Measurements from ENCODE around the gene MRPL41. TPM values are rescaled to one million over a fixed set of nuclear protein-coding genes. Genes with fewer than 3 reads are reported as not detected.
A peak's percentile ranks its signal among the peaks of the same experiment; 100 is the strongest.
"Not testable (repeated sequence)": the region's sequence is repeated elsewhere in the genome, so short reads cannot be mapped to it uniquely, and the experiment has no call there.

The MRPL41 gene
- polyA plus RNA-seq, 6 donors from 2014 or later: 13.7 to 21.6 (median 19.9) TPM

DNA sequence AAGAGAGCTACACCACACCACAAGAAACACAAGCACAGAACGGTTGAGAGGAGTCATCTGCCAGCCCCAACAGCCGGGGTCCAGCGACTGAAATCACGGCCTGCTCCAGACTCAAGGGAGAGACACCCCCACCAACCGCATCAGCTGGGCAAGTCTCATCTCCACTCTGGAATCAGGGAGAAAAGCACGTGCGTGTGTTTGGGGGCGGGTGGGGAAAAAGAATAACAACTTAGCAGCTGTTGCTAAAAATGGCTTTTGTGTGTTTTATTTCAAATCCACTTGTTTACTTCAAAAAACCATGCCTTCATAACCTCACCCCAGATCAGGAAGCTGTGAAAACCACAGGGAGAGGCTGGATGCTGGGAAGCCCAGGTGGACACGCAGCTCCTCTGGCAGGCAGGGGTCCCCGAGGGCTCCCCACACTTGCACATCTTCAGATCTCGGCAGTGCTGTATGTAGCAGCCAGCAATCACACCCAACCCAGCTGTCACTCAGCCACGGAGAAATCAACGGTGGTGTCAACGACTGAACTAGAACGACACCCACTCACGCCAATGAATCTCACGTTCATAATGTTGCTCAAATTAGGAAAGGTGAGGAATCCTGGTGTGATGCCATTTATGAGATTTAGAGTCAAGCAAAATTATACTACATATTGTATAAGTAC, 20.4 kb upstream of the MRPL41 start:
- peak overlapping the region in 2 of 6 donors; percentile 9 to 58 for H3K27ac Mint-ChIP-seq
- ATAC-seq (ENCODE audit: low read depth in 2 of 2): no peak

GRCh38 chr9:137532891-137533468, 18.7 kb upstream of the MRPL41 start:
- DNase-seq; H3K4me3 Mint-ChIP-seq; H3K27me3 Mint-ChIP-seq; H3K27ac Mint-ChIP-seq; ATAC-seq (ENCODE audit: low read depth in 2 of 2): not testable (repeated sequence)
- Mint-ChIP-seq H3K4me1 (peaks cover 41 to 50% (median 41%) of the 10 kb centered on the region in 3 donors), H3K36me3 (peaks cover 10% of the 10 kb centered on the region in 2 donors), H3K9me3 (peaks cover 5 to 28% (median 11%) of the 10 kb centered on the region in 7 donors)

More for the DNA sequence above, 20.4 kb upstream of the MRPL41 start:
- H3K9me3 Mint-ChIP-seq: peaks cover 1 to 15% (median 3%) of the 10 kb centered on the region in 7 donors
- peaks cover 27 to 32% (median 28%) of the 10 kb centered on the region in 3 donors for H3K4me1 Mint-ChIP-seq
- no peaks in the 10 kb centered on the region for H3K27me3 Mint-ChIP-seq
- H3K36me3 Mint-ChIP-seq: peaks cover 10% of the 10 kb centered on the region in 2 donors
- peak overlapping the region in 2 of 8 donors; percentile 29 to 61 for H3K4me3 Mint-ChIP-seq
- no peak for DNase-seq

GRCh38 chr9:137534256-137535119, 17.2 kb upstream of the MRPL41 start:
- Mint-ChIP-seq H3K9me3 (peaks cover 5 to 28% (median 11%) of the 10 kb centered on the region in 7 donors), H3K4me1 (peaks cover 41 to 51% (median 41%) of the 10 kb centered on the region in 3 donors), H3K36me3 (peaks cover 10% of the 10 kb centered on the region in 2 donors), H3K27me3 (no peaks in the 10 kb centered on the region), H3K27ac (peak overlapping the region; percentile 44 to 86 (median 76)), H3K4me3 (peak overlapping the region in 5 of 8 donors; percentile 10 to 73 (median 37))
- DNase-seq: peak; percentile 28
- ATAC-seq (ENCODE audit: low read depth in 2 of 2): peak; percentile 33 to 57

DNA sequence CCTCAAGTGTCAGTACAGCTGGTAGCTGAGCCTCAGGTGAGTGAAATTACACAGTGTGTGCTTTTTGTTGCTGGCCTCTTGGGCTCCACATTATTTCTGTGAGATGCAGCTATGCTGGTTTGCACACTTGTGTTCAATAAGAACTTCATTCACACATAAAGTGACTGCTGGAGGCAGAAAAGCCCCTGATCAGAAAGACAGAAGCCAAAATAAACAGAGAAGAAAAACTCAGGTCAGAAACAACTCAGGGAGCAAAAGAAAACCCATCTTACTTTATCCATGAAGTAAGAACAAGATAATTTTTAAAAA, 16.6 kb upstream of the MRPL41 start:
- H3K4me3 Mint-ChIP-seq: peak overlapping the region in 4 of 8 donors; percentile 10 to 73 (median 38)
- H3K27ac Mint-ChIP-seq: peak overlapping the region in 3 of 6 donors; percentile 44 to 83 (median 78)
- no peak for ATAC-seq (ENCODE audit: low read depth in 2 of 2)
- peaks cover 41 to 51% (median 41%) of the 10 kb centered on the region in 3 donors for H3K4me1 Mint-ChIP-seq
- H3K27me3 Mint-ChIP-seq: no peaks in the 10 kb centered on the region
- DNase-seq: no peak
- H3K9me3 Mint-ChIP-seq: peaks cover 5 to 28% (median 11%) of the 10 kb centered on the region in 7 donors
- H3K36me3 Mint-ChIP-seq: peaks cover 10% of the 10 kb centered on the region in 2 donors

GRCh38 chr9:137536594-137537131, 15.0 kb upstream of the MRPL41 start:
- Mint-ChIP-seq H3K4me3 (peak overlapping the region in 7 of 8 donors; percentile 10 to 65 (median 49)), H3K4me1 (peaks cover 30 to 39% (median 31%) of the 10 kb centered on the region in 3 donors), H3K36me3 (peaks cover 0 to 10% of the 10 kb centered on the region in 2 donors), H3K9me3 (peaks cover 5 to 28% (median 11%) of the 10 kb centered on the region in 7 donors), H3K27ac (peak overlapping the region; percentile 19 to 89 (median 75))
- H3K27me3 Mint-ChIP-seq: not testable (repeated sequence)
- DNase-seq: peak; percentile 53
- ATAC-seq (ENCODE audit: low read depth in 2 of 2): peak; percentile 73 to 75

DNA sequence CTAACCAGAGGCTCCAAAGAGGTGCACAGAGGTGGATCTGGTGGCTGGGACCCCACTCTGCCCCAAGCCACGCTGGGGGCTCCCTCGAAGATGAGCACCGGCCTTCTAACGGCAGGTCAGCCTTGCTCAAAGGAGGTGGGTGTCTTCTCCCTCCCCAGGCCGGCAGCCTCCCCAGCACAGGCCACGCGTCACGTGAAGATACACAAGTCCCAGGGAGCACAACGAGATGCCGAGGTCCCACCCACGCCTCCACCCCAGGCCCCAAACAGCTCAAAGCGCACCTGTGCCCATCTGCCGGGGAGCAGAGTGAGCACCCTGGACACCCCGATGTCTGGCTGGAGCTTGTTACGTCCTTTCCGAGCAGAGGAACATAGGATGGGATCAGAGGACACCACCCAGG, 13.6 kb upstream of the MRPL41 start:
- H3K4me3 Mint-ChIP-seq: peak overlapping the region in 2 of 8 donors; percentile 3 to 25
- peaks cover 5 to 28% (median 11%) of the 10 kb centered on the region in 7 donors for H3K9me3 Mint-ChIP-seq
- no peak overlapping the region for H3K27ac Mint-ChIP-seq
- ATAC-seq (ENCODE audit: low read depth in 2 of 2) (no peak), DNase-seq (no peak)
- peaks cover 0 to 10% of the 10 kb centered on the region in 2 donors for H3K36me3 Mint-ChIP-seq
- H3K27me3 Mint-ChIP-seq: no peaks in the 10 kb centered on the region
- H3K4me1 Mint-ChIP-seq: peaks cover 30 to 33% (median 31%) of the 10 kb centered on the region in 3 donors

GRCh38 chr9:137540536-137540935, 11.1 kb upstream of the MRPL41 start:
- Mint-ChIP-seq H3K27ac (no peak overlapping the region), H3K9me3 (peaks cover 5 to 19% (median 11%) of the 10 kb centered on the region in 7 donors), H3K36me3 (no peaks in the 10 kb centered on the region), H3K27me3 (no peaks in the 10 kb centered on the region), H3K4me3 (no peak overlapping the region), H3K4me1 (peaks cover 18 to 26% (median 23%) of the 10 kb centered on the region in 3 donors)
- DNase-seq (no peak), ATAC-seq (ENCODE audit: low read depth in 2 of 2) (no peak)

DNA sequence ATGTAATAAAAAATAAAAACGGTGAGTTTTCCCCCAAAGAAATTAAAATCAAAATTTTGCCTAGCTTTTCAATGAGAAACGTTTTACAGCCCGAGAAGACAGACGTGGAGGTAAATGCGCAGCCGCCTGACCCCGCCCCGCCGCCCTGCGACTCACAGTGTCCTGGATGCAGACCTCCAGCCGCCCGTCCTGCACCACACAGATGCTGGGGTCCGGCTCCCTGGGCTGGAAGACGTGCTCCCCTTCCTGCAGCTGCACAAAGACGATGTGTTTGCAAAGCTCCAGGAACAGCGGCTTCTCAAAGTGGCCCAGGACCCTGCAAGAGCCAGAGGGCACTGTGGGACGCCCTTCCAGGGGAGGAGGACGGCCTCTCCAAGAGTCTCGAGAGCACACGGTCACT, 9.2 kb upstream of the MRPL41 start:
- no peak for ATAC-seq (ENCODE audit: low read depth in 2 of 2)
- H3K27me3 Mint-ChIP-seq: no peaks in the 10 kb centered on the region

DNA sequence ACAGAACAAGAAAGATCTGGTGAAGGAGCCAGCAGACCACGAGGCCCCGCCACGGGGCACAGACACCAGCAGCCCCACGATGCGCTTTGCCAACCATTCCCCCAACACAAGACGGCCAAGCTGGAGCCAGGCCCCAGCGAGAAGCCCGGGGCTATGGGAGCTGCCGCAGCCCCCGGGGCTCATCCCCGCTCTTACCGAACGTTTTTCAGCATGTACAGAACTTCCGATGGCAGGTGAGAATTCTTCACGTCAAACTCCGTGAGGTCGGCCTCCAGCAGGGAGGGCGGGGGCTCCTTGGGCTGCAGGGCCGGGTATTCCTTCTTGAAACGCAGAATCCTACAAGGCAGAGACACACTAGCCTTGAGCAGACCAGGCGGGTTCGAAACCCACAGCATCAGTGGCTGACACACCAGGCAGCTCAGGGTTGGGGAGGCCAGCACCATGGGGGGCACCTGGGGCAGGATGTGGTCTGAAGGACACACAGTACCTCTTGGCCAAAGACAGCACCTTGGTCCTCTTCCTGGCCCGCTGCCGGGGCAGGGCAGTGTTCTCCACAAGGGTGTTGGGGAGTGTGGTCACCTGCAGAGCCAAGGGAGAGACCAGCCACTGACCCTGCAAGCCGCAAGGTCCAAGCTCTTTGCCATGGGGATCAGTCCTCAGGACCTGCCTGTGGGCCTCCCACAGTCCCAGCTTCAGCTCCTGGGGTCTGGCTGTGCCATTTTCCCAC, 8.3 kb upstream of the MRPL41 start:
- no peaks in the 10 kb centered on the region for H3K9me3 Mint-ChIP-seq
- H3K36me3 Mint-ChIP-seq: no peaks in the 10 kb centered on the region
- peaks cover 18 to 31% (median 21%) of the 10 kb centered on the region in 3 donors for H3K4me1 Mint-ChIP-seq
- ATAC-seq (ENCODE audit: low read depth in 2 of 2) (no peak), DNase-seq (no peak)
- H3K4me3 Mint-ChIP-seq: peak overlapping the region in 1 of 8 donors; percentile 29
- H3K27ac Mint-ChIP-seq: no peak overlapping the region
- no peaks in the 10 kb centered on the region for H3K27me3 Mint-ChIP-seq

More for the DNA sequence above, 9.2 kb upstream of the MRPL41 start:
- Mint-ChIP-seq H3K9me3 (peaks cover 0 to 2% (median 0%) of the 10 kb centered on the region in 7 donors), H3K4me1 (peaks cover 18 to 28% (median 18%) of the 10 kb centered on the region in 3 donors), H3K4me3 (no peak overlapping the region), H3K36me3 (no peaks in the 10 kb centered on the region), H3K27ac (no peak overlapping the region)
- DNase-seq: no peak

GRCh38 chr9:137544176-137544760, 7.4 kb upstream of the MRPL41 start:
- H3K9me3 Mint-ChIP-seq: no peaks in the 10 kb centered on the region
- no peaks in the 10 kb centered on the region for H3K27me3 Mint-ChIP-seq
- ATAC-seq (ENCODE audit: low read depth in 2 of 2) (no peak), DNase-seq (no peak)
- H3K36me3 Mint-ChIP-seq: no peaks in the 10 kb centered on the region
- peaks cover 23 to 39% (median 25%) of the 10 kb centered on the region in 3 donors for H3K4me1 Mint-ChIP-seq
- H3K27ac Mint-ChIP-seq: peak overlapping the region in 1 of 6 donors; percentile 88
- peak overlapping the region in 1 of 8 donors; percentile 32 for H3K4me3 Mint-ChIP-seq

DNA sequence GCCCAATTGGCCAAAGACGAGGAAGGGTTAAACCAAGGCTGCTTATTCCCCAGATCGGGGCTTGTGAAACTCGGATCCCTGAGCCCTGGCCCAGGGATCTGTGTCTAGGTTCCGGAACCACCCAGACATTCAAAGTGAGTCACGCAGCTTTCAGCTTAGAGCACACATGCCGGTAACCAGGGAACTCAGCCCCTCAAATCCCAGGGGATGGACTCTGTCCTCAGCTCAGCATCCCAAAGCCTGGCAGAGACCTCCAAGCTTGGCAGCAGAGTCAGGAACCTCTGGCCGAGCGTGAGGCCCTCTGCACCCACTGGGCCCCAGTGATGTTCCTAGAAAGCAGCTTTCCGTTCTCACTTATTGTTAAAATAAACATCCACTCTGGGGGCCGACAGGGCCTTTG, 6.6 kb upstream of the MRPL41 start:
- DNase-seq (no peak), ATAC-seq (ENCODE audit: low read depth in 2 of 2) (no peak)
- H3K4me3 Mint-ChIP-seq: no peak overlapping the region
- peaks cover 30 to 48% (median 33%) of the 10 kb centered on the region in 3 donors for H3K4me1 Mint-ChIP-seq
- no peaks in the 10 kb centered on the region for H3K9me3 Mint-ChIP-seq
- H3K27ac Mint-ChIP-seq: no peak overlapping the region
- H3K36me3 Mint-ChIP-seq: no peaks in the 10 kb centered on the region
- H3K27me3 Mint-ChIP-seq: no peaks in the 10 kb centered on the region

Measured in naive B cell (primary cell).